Keratinocyte (primary cell): ENCODE measurements around the gene UBAC2.

Experiments used
- EZH2 ChIP-seq: IDR thresholded peaks from one replicate; pipeline ENCODE4 v1.6.1; 2012; ENCODE audit warnings: inconsistent platforms, mild to moderate bottlenecking, low read length, moderate library complexity
- TF ChIP-seq, protein P1 (sequence below), 3 experiments: IDR thresholded peaks in 1 of 3; conservative IDR thresholded peaks in 1 of 3; optimal IDR thresholded peaks in 1 of 3; 2 replicates in 2 of 3; 3 replicates in 1 of 3; pipeline versions ENCODE3 to v1.5.1; 2011; ENCODE audit warnings: low read length in 3 of 3, mild to moderate bottlenecking in 3 of 3, moderate library complexity in 2 of 3, control low read depth in 1 of 3, inconsistent platforms in 1 of 3; ENCODE audit not compliant: insufficient read depth in 2 of 3; ENCODE audit errors: extremely low read depth in 1 of 3

DNA sequence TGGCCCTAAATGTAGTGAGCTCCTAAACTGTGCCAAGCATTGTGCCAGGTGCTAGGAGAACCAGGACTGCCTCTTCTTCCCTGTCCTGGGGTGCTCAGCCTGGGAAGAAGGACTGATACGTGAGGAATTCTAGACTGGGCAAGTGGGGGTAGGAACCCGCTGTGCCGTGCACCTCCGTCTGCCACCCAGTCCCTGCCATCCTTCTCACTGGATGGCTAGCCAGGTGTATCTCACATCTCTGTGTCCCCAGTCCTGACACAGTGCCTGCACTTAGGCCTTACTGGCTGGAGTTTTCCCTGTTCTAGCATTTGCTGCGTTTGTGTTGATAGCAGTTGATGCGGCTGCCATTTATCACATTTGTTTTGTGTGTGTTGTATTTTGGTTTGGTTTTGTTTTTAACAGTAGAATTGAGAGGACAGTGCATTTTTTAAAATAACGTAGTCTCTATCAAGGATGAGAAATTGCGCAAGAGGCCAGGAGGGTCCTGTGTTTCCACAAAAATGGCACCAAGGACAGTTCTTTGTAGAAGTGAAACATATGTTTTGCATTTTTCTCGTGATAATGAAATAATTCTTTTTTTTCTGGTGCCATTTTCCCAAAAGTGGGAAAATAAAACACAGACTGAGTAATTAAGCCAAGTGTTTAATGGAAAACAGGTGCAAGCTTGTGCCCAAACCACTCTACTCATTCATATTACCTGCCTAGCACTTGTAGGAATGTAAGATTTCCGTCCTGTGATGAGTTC is 111.3 kb downstream of the UBAC2 start:
- TF ChIP-seq, protein P1, sequence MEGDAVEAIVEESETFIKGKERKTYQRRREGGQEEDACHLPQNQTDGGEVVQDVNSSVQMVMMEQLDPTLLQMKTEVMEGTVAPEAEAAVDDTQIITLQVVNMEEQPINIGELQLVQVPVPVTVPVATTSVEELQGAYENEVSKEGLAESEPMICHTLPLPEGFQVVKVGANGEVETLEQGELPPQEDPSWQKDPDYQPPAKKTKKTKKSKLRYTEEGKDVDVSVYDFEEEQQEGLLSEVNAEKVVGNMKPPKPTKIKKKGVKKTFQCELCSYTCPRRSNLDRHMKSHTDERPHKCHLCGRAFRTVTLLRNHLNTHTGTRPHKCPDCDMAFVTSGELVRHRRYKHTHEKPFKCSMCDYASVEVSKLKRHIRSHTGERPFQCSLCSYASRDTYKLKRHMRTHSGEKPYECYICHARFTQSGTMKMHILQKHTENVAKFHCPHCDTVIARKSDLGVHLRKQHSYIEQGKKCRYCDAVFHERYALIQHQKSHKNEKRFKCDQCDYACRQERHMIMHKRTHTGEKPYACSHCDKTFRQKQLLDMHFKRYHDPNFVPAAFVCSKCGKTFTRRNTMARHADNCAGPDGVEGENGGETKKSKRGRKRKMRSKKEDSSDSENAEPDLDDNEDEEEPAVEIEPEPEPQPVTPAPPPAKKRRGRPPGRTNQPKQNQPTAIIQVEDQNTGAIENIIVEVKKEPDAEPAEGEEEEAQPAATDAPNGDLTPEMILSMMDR (optimal IDR thresholded peaks at IDR 0.05 in 1 of 3, IDR thresholded peaks at IDR 0.05 in 1 of 3, conservative IDR thresholded peaks at IDR 0.05 in 1 of 3; ENCODE audit: extremely low read depth in 1 of 3, insufficient read depth in 2 of 3, low read length in 3 of 3), result no peak
- no peak for TF ChIP-seq EZH2
